ENCODE measurements around the gene RANBP3.

Gene RANBP3

DNA sequence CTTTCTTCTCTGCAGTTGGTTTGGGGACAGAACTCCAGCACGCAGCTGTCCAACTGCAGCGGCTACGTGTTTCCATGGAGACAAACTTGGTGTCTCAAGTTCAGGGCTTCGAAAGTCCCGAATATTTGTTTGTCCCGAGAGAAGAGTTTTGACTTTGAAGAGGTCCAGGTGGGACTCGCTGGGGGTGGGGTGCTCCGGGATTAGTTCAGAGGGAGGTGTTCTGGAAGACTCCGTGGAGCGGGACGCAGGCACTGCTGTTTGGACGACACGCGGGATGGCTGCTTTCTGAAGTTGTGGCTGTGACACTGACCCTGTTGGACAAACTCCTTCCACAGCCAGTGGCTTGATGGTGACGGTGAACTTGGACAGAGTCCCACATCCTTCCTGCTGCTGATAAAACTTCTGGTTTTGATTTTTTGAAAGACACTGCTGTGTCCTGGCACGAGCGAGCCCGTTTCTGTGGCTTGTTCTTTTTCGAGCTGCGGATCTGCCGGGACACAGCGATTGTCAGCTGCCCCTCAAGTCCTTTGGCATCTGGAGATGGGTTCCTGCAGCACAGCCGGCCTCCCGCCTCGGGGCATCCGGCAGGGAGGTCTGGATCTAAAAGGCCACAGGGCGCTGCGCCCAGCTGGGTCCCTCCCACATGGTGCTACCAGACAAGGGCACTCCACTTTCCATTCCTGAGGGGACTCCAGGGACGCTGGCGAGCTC is 15.9 kb upstream of the RANBP3 start:
- Histone ChIP-seq H3K4me3 (ENCODE audit: low read depth in 1 of 2, low read length in 2 of 2) (no peak overlapping the region), H2AFZ (ENCODE audit: low read depth, low read length) (no peak overlapping the region), H3K36me3 (ENCODE audit: insufficient read depth, low read length) (no peaks in the 10 kb centered on the region), H3K27me3 (ENCODE audit: insufficient read depth, low read length, poor library complexity) (no peaks in the 10 kb centered on the region), H3K27ac (ENCODE audit: low read length) (no peak overlapping the region), H4K20me1 (ENCODE audit: insufficient read depth, low read length) (no peaks in the 10 kb centered on the region), H3K9ac (ENCODE audit: low read depth, low read length) (no peak overlapping the region), H3K79me2 (ENCODE audit: insufficient read depth, low read length) (no peaks in the 10 kb centered on the region), H3K4me1 (ENCODE audit: insufficient read depth, low read length) (no peaks in the 10 kb centered on the region), H3K4me2 (ENCODE audit: insufficient read depth, low read length) (no peak overlapping the region), H3K9me3 (ENCODE audit: insufficient read depth, low read length, severe bottlenecking) (no peaks in the 10 kb centered on the region)
- DNase-seq = no peak
- no peak for TF ChIP-seq EZH2 (IDR thresholded peaks at IDR 0.05; ENCODE audit: borderline replicate concordance, low read depth, low read length, severe bottlenecking)
- TF ChIP-seq, protein P1, sequence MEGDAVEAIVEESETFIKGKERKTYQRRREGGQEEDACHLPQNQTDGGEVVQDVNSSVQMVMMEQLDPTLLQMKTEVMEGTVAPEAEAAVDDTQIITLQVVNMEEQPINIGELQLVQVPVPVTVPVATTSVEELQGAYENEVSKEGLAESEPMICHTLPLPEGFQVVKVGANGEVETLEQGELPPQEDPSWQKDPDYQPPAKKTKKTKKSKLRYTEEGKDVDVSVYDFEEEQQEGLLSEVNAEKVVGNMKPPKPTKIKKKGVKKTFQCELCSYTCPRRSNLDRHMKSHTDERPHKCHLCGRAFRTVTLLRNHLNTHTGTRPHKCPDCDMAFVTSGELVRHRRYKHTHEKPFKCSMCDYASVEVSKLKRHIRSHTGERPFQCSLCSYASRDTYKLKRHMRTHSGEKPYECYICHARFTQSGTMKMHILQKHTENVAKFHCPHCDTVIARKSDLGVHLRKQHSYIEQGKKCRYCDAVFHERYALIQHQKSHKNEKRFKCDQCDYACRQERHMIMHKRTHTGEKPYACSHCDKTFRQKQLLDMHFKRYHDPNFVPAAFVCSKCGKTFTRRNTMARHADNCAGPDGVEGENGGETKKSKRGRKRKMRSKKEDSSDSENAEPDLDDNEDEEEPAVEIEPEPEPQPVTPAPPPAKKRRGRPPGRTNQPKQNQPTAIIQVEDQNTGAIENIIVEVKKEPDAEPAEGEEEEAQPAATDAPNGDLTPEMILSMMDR (IDR thresholded peaks at IDR 0.05; ENCODE audit: borderline replicate concordance, extremely low read depth, low read length, poor library complexity, severe bottlenecking) = no peak
- ATAC-seq (ENCODE audit: insufficient read depth, low read depth) = no peak

DNA sequence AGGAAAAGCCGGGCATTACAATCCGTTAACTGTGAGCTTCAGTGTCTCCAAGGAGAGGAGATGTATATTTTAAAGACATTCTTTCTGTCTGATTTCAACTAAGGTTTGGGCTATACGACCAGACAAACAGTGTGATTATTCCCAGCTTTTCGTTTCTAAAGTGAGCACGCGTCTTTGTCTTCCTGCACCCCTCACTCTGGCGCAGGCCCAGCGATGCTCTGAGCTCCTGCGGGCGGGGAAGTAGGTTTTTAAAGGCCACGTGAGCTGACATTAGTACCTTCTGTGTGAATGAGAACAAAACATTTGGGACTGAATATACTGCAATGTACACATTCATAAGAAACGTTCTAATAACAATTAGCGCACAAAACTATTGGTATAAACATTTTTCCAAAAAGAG is 15.3 kb upstream of the RANBP3 start:
- Histone ChIP-seq H2AFZ (ENCODE audit: low read depth, low read length) (no peak overlapping the region), H3K79me2 (ENCODE audit: insufficient read depth, low read length) (no peaks in the 10 kb centered on the region), H3K4me2 (ENCODE audit: insufficient read depth, low read length) (no peak overlapping the region), H3K9ac (ENCODE audit: low read depth, low read length) (no peak overlapping the region), H3K36me3 (ENCODE audit: insufficient read depth, low read length) (no peaks in the 10 kb centered on the region), H4K20me1 (ENCODE audit: insufficient read depth, low read length) (no peaks in the 10 kb centered on the region), H3K4me3 (ENCODE audit: low read depth in 1 of 2, low read length in 2 of 2) (no peak overlapping the region), H3K27me3 (ENCODE audit: insufficient read depth, low read length, poor library complexity) (no peaks in the 10 kb centered on the region), H3K9me3 (ENCODE audit: insufficient read depth, low read length, severe bottlenecking) (no peaks in the 10 kb centered on the region), H3K4me1 (ENCODE audit: insufficient read depth, low read length) (no peaks in the 10 kb centered on the region), H3K27ac (ENCODE audit: low read length) (no peak overlapping the region)
- ATAC-seq (ENCODE audit: insufficient read depth, low read depth) (no peak), DNase-seq (no peak)
- TF ChIP-seq, protein P1 (IDR thresholded peaks at IDR 0.05; ENCODE audit: borderline replicate concordance, extremely low read depth, low read length, poor library complexity, severe bottlenecking) = no peak
- TF ChIP-seq EZH2 (IDR thresholded peaks at IDR 0.05; ENCODE audit: borderline replicate concordance, low read depth, low read length, severe bottlenecking) = no peak

DNA sequence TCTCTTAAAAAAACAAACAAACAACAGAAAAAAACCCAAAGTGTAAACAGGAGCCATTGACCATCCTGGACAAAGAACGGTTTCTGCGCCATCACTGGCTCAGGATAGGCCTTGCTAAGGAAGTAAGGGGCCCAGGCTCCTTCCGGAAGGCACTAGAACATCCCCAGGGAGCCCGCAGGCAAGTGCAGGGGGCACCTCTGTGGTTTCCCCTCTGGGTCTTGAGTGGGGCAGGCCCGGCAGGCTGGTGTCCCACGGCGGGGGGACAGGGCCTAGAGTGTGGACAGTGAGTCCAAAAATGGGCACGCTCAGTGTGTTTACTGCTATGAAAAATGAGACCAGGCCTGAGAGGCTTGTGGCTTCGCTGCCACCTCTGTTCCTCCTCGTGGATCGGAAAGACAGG is 14.8 kb upstream of the RANBP3 start:
- Histone ChIP-seq H3K9ac (ENCODE audit: low read depth, low read length) (no peak overlapping the region), H3K79me2 (ENCODE audit: insufficient read depth, low read length) (no peaks in the 10 kb centered on the region), H3K4me3 (ENCODE audit: low read depth in 1 of 2, low read length in 2 of 2) (no peak overlapping the region), H3K27ac (ENCODE audit: low read length) (no peak overlapping the region), H4K20me1 (ENCODE audit: insufficient read depth, low read length) (no peaks in the 10 kb centered on the region), H2AFZ (ENCODE audit: low read depth, low read length) (no peak overlapping the region), H3K4me1 (ENCODE audit: insufficient read depth, low read length) (peaks cover 2% of the 10 kb centered on the region), H3K36me3 (ENCODE audit: insufficient read depth, low read length) (no peaks in the 10 kb centered on the region), H3K9me3 (ENCODE audit: insufficient read depth, low read length, severe bottlenecking) (no peaks in the 10 kb centered on the region), H3K4me2 (ENCODE audit: insufficient read depth, low read length) (no peak overlapping the region), H3K27me3 (ENCODE audit: insufficient read depth, low read length, poor library complexity) (no peaks in the 10 kb centered on the region)
- TF ChIP-seq, protein P1 (IDR thresholded peaks at IDR 0.05; ENCODE audit: borderline replicate concordance, extremely low read depth, low read length, poor library complexity, severe bottlenecking) = no peak
- TF ChIP-seq EZH2 (IDR thresholded peaks at IDR 0.05; ENCODE audit: borderline replicate concordance, low read depth, low read length, severe bottlenecking) = no peak
- ATAC-seq (ENCODE audit: insufficient read depth, low read depth) (no peak), DNase-seq (no peak)
